ENCODE measurements around the gene KIF26B. TPM values are rescaled to one million over a fixed set of nuclear protein-coding genes. Genes with fewer than 3 reads are reported as not detected.

The KIF26B gene
- total and polyA plus RNA-seq, 2 experiments from 2014 or later, result 0.03 to 0.76 TPM

GRCh38 chr1:245197121-245197520 is 42.3 kb downstream of the KIF26B start (continued):
- TF ChIP-seq REST (IDR thresholded peaks at IDR 0.05; ENCODE audit: unreplicated experiment) (no peak), ZNF331 (CRISPR knock-in tag; IDR thresholded peaks at IDR 0.05; ENCODE audit: low read depth) (no peak), ZNF114 (CRISPR knock-in tag; IDR thresholded peaks at IDR 0.05) (no peak), EZH2 (IDR thresholded peaks at IDR 0.05; ENCODE audit: low read depth, unreplicated experiment) (no peak), CTCF (conservative IDR thresholded peaks at IDR 0.05; ENCODE audit: low read depth in 2 of 2) (no peak)

GRCh38 chr1:245197911-245198379 is 43.2 kb downstream of the KIF26B start:
- H3K27me3 Mint-ChIP-seq (ENCODE audit: insufficient read depth, low read depth, poor library complexity), result peaks cover 8% of the 10 kb centered on the region
- no peak overlapping the region for H3K4me3 Mint-ChIP-seq
- H3K27ac Mint-ChIP-seq, result no peak overlapping the region
- peaks cover 47% of the 10 kb centered on the region for H3K4me1 Mint-ChIP-seq
- Histone ChIP-seq H4K20me1 (replicated peaks; ENCODE audit: insufficient read depth) (no peaks in the 10 kb centered on the region), H3K4me2 (no peak overlapping the region), H3K27ac (ENCODE audit: low read depth) (no peak overlapping the region), H3K27me3 (ENCODE audit: insufficient read depth) (no peaks in the 10 kb centered on the region), H3F3A (replicated peaks; ENCODE audit: low read depth) (no peaks in the 10 kb centered on the region), H3K4me1 (ENCODE audit: insufficient read depth) (peaks cover 20% of the 10 kb centered on the region), H3K9me2 (ENCODE audit: insufficient read depth) (no peaks in the 10 kb centered on the region), H3K4me3 (no peak overlapping the region), H2AFZ (no peak overlapping the region), H3K79me2 (replicated peaks; ENCODE audit: insufficient read depth) (no peaks in the 10 kb centered on the region), H3K36me3 (ENCODE audit: insufficient read depth) (no peaks in the 10 kb centered on the region)
- DNase-seq (ENCODE audit: low spot score) (no peak), ATAC-seq (no peak)
- H3K9me3 Mint-ChIP-seq, result no peaks in the 10 kb centered on the region
- no peak for TF ChIP-seq POLR2AphosphoS5 (IDR thresholded peaks at IDR 0.05; ENCODE audit: low read depth)
- no peak for TF ChIP-seq CREB1 (CRISPR knock-in tag; IDR thresholded peaks at IDR 0.05; ENCODE audit: low read depth)
- no peak for TF ChIP-seq ZNF114 (CRISPR knock-in tag; IDR thresholded peaks at IDR 0.05)
- TF ChIP-seq STAT1 (IDR thresholded peaks at IDR 0.05; ENCODE audit: unreplicated experiment), result no peak
- no peak for TF ChIP-seq CTCF (conservative IDR thresholded peaks at IDR 0.05; ENCODE audit: low read depth in 2 of 2)
- no peak for TF ChIP-seq JUNB (IDR thresholded peaks at IDR 0.05; ENCODE audit: unreplicated experiment)
- TF ChIP-seq NANOG (IDR thresholded peaks at IDR 0.05; ENCODE audit: borderline replicate concordance), result no peak
- TF ChIP-seq EZH2phosphoT487 (IDR thresholded peaks at IDR 0.05; ENCODE audit: unreplicated experiment), result no peak
- H3K36me3 Mint-ChIP-seq (ENCODE audit: low read depth), result no peaks in the 10 kb centered on the region
